Keratinocyte (primary cell): ENCODE results near the gene TIMP2. TPM values are rescaled to one million over a fixed set of nuclear protein-coding genes. Genes with fewer than 3 reads are reported as not detected.
"Not testable (repeated sequence)": the region's sequence is repeated elsewhere in the genome, so short reads cannot be mapped to it uniquely, and the experiment has no call there.

Source experiments
- DNase-seq: peaks from one replicate; pipeline ENCODE4 v3.0.0-alpha.2; 2011; ENCODE audit warnings: low read depth, missing footprints, low spot score
- FAIRE-seq: peaks from 2 replicates; lab custom pipeline; 2011; peaks lifted over from hg19 to GRCh38; lab: Jason Lieb, UNC
- H2AFZ ChIP-seq: 2 replicates; pipeline ENCODE4 v1.6.0; 2012; ENCODE audit warnings: low read length, control low read depth, inconsistent platforms; ENCODE audit not compliant: control insufficient read depth
- H3K27ac ChIP-seq: 2 replicates; pipeline ENCODE4 v1.5.1; 2011; ENCODE audit warnings: low read length; ENCODE audit not compliant: control insufficient read depth, insufficient read depth
- H3K27me3 ChIP-seq: 3 replicates; pipeline ENCODE4 v1.6.0; 2011; ENCODE audit warnings: low read length; ENCODE audit not compliant: control insufficient read depth, insufficient read depth; ENCODE audit errors: extremely low read depth
- H3K36me3 ChIP-seq, 2 experiments: 2 replicates in 1 of 2; 3 replicates in 1 of 2; pipeline ENCODE4 v1.5.1; 2011; ENCODE audit warnings: low read length in 2 of 2, mild to moderate bottlenecking in 1 of 2; ENCODE audit not compliant: control insufficient read depth in 2 of 2, insufficient read depth in 2 of 2; ENCODE audit errors: extremely low read depth in 1 of 2
- H3K4me1 ChIP-seq: 3 replicates; pipeline ENCODE4 v1.5.1; 2011; ENCODE audit warnings: low read length; ENCODE audit not compliant: control insufficient read depth, insufficient read depth; ENCODE audit errors: extremely low read depth
- H3K4me2 ChIP-seq: 3 replicates; pipeline ENCODE4 v1.6.0; 2011; ENCODE audit warnings: low read depth, low read length; ENCODE audit not compliant: control insufficient read depth, insufficient read depth; ENCODE audit errors: extremely low read depth
- H3K4me3 ChIP-seq, 3 experiments: fragments of 200-600 bp in 1 of 3; sonication (generic) in 1 of 3; 2 replicates in 2 of 3; 3 replicates in 1 of 3; pipeline ENCODE4 v1.5.1; 2011 to 2016; ENCODE audit warnings: low read length in 3 of 3, mild to moderate bottlenecking in 3 of 3, control low read depth in 2 of 3, inconsistent platforms in 1 of 3, low read depth in 1 of 3, mixed read lengths in 1 of 3, mixed run types in 1 of 3, moderate library complexity in 1 of 3; ENCODE audit not compliant: control insufficient read depth in 2 of 3, insufficient read depth in 2 of 3; ENCODE audit errors: extremely low read depth in 1 of 3
- H3K79me2 ChIP-seq: 2 replicates; pipeline ENCODE4 v1.6.0; 2012; ENCODE audit warnings: low read length; ENCODE audit not compliant: control insufficient read depth, insufficient read depth
- H3K9ac ChIP-seq: 3 replicates; pipeline ENCODE4 v1.6.0; 2011; ENCODE audit warnings: low read length; ENCODE audit not compliant: control insufficient read depth, insufficient read depth; ENCODE audit errors: extremely low read depth
- H3K9me1 ChIP-seq: 3 replicates; pipeline ENCODE4 v1.6.0; 2011; ENCODE audit warnings: low read length; ENCODE audit not compliant: control insufficient read depth, insufficient read depth; ENCODE audit errors: extremely low read depth
- H3K9me3 ChIP-seq: 2 replicates; pipeline ENCODE4 v1.5.1; 2012; ENCODE audit warnings: low read depth, low read length; ENCODE audit not compliant: control insufficient read depth
- H4K20me1 ChIP-seq: 3 replicates; pipeline ENCODE4 v1.6.0; 2011; ENCODE audit warnings: low read length; ENCODE audit not compliant: control insufficient read depth, insufficient read depth; ENCODE audit errors: extremely low read depth
- CTCF ChIP-seq, 3 experiments: IDR thresholded peaks in 1 of 3; conservative IDR thresholded peaks in 1 of 3; optimal IDR thresholded peaks in 1 of 3; 2 replicates in 2 of 3; 3 replicates in 1 of 3; pipeline versions ENCODE3 to v1.5.1; 2011; ENCODE audit warnings: low read length in 3 of 3, mild to moderate bottlenecking in 3 of 3, moderate library complexity in 2 of 3, control low read depth in 1 of 3, inconsistent platforms in 1 of 3; ENCODE audit not compliant: insufficient read depth in 2 of 3; ENCODE audit errors: extremely low read depth in 1 of 3
- EZH2 ChIP-seq: IDR thresholded peaks from one replicate; pipeline ENCODE4 v1.6.1; 2012; ENCODE audit warnings: inconsistent platforms, mild to moderate bottlenecking, low read length, moderate library complexity
- dilution Hi-C: fragments of 300-500 bp; cut with MboI; formaldehyde crosslinking; loops from one replicate; pipeline ENCODE4 v1.7.0; 2020; ENCODE audit warnings: low sequenced_read_pairs; ENCODE audit not compliant: extremely low pct_ligation_motif_present
- polyA plus RNA-seq, 5 experiments: library from polyadenylated mRNA; depleted of rRNA in 3 of 5; stranded (reverse) in 3 of 5; stranded (forward) in 1 of 5; unstranded in 1 of 5; fragments of >200 nt; gene quantifications; 1 replicate in 1 of 5; 2 replicates in 3 of 5; 3 replicates in 1 of 5; pipeline versions ENCODE4 v1.2.1 to v1.2.3, GENCODE V29; 2011 to 2012; ENCODE audit warnings: missing spikeins in 2 of 5, low read depth in 1 of 5, low replicate concordance in 1 of 5

TIMP2 gene
- polyA plus RNA-seq, 1 donor (not counting 4 experiments of a cell fraction or from before 2014, with no cell fraction given), result 1.2 TPM

- no peak overlapping the region for H2AFZ ChIP-seq
- no peaks in the 10 kb centered on the region for H3K9me1 ChIP-seq
- no peak overlapping the region for H3K27ac ChIP-seq
- no peak for TF ChIP-seq EZH2
- no peak for TF ChIP-seq CTCF (optimal IDR thresholded peaks at IDR 0.05 in 1 of 3, IDR thresholded peaks at IDR 0.05 in 1 of 3, conservative IDR thresholded peaks at IDR 0.05 in 1 of 3; ENCODE audit: extremely low read depth in 1 of 3, insufficient read depth in 2 of 3, low read length in 3 of 3)
- H3K79me2 ChIP-seq, result no peaks in the 10 kb centered on the region
- H4K20me1 ChIP-seq, result no peaks in the 10 kb centered on the region
- H3K4me2 ChIP-seq, result no peak overlapping the region
- peaks cover 0 to 3% of the 10 kb centered on the region in 2 experiments for H3K36me3 ChIP-seq
- FAIRE-seq (no peak), DNase-seq (no peak)
- H3K9ac ChIP-seq, result no peak overlapping the region
- H3K9me3 ChIP-seq, result no peaks in the 10 kb centered on the region
- no peaks in the 10 kb centered on the region for H3K27me3 ChIP-seq
- H3K4me1 ChIP-seq, result peaks cover 3% of the 10 kb centered on the region
- H3K4me3 ChIP-seq, result no peak overlapping the region
- dilution Hi-C loops, result no loop called here
Observed at GRCh38 chr17:78965491-78965924, 40.3 kb upstream of the TIMP2 start.

GRCh38 chr17:78963378-78963777 is 38.2 kb upstream of the TIMP2 start:
- H3K36me3 ChIP-seq, result no peaks in the 10 kb centered on the region
- DNase-seq (no peak), FAIRE-seq (no peak)
- no peaks in the 10 kb centered on the region for H4K20me1 ChIP-seq
- TF ChIP-seq CTCF (optimal IDR thresholded peaks at IDR 0.05 in 1 of 3, IDR thresholded peaks at IDR 0.05 in 1 of 3, conservative IDR thresholded peaks at IDR 0.05 in 1 of 3; ENCODE audit: extremely low read depth in 1 of 3, insufficient read depth in 2 of 3, low read length in 3 of 3) (no peak), EZH2 (no peak)
- H3K4me1 ChIP-seq, result peaks cover 3% of the 10 kb centered on the region
- no peaks in the 10 kb centered on the region for H3K27me3 ChIP-seq
- H3K79me2 ChIP-seq, result no peaks in the 10 kb centered on the region
- no peak overlapping the region for H3K9ac ChIP-seq
- H3K27ac ChIP-seq, result no peak overlapping the region
- H2AFZ ChIP-seq, result no peak overlapping the region
- dilution Hi-C loops, result no loop called here
- H3K9me1 ChIP-seq, result no peaks in the 10 kb centered on the region
- no peak overlapping the region for H3K4me2 ChIP-seq
- no peak overlapping the region for H3K4me3 ChIP-seq
- H3K9me3 ChIP-seq, result no peaks in the 10 kb centered on the region

- H3K36me3 ChIP-seq, H3K9me3 ChIP-seq, DNase-seq, H3K9ac ChIP-seq, H3K4me2 ChIP-seq, H3K4me1 ChIP-seq, H3K27ac ChIP-seq, FAIRE-seq, dilution Hi-C loops, H3K4me3 ChIP-seq, H3K27me3 ChIP-seq, H3K9me1 ChIP-seq, H2AFZ ChIP-seq, H3K79me2 ChIP-seq, H4K20me1 ChIP-seq: not testable (repeated sequence)
Observed at GRCh38 chr17:78962984-78963348, 37.8 kb upstream of the TIMP2 start.
